Left ventricle myocardium inferior (tissue), 1 donor: ENCODE data around the gene ANKRD24. TPM values are rescaled to one million over a fixed set of nuclear protein-coding genes. Genes with fewer than 3 reads are reported as not detected.

Experiments
- DNase-seq: peaks from one replicate; pipeline ENCODE4 v3.0.0-alpha.2; 2020
- H3K27ac ChIP-seq: fragments of 200-600 bp; replicated peaks from 2 replicates; pipeline ENCODE4 v1.8.0; 2021
- H3K27me3 ChIP-seq: fragments of 200-600 bp; 2 replicates; pipeline ENCODE4 v1.8.0; 2021; ENCODE audit warnings: low read depth
- H3K36me3 ChIP-seq: fragments of 200-600 bp; 2 replicates; pipeline ENCODE4 v1.8.0; 2021
- H3K4me1 ChIP-seq: fragments of 200-600 bp; 2 replicates; pipeline ENCODE4 v1.8.0; 2021
- H3K4me3 ChIP-seq: fragments of 200-600 bp; 2 replicates; pipeline ENCODE4 v1.8.0; 2021; ENCODE audit warnings: mild to moderate bottlenecking, moderate library complexity
- H3K9me3 ChIP-seq: fragments of 200-600 bp; replicated peaks from 2 replicates; pipeline ENCODE4 v1.8.0; 2021
- CTCF ChIP-seq: fragments of 200-600 bp; IDR thresholded peaks from 2 replicates; pipeline ENCODE4 v1.8.0; 2021; ENCODE audit warnings: antibody characterized with exemption, mild to moderate bottlenecking, borderline replicate concordance
- intact Hi-C: fragments of 100-400 bp; cut with micrococcal nuclease; formaldehyde crosslinking; loops from one replicate; pipeline ENCODE4 v1.11.0; 2022
- total RNA-seq: library from RNA; stranded (reverse); fragmentation: NEBNext Ultra II Directional; extraction: Animal tissue kit (Norgen Biotek cat#: 25700); gene quantifications from one replicate; pipeline ENCODE4 v1.2.1, GENCODE V29; 2021
- donor health status: DM: no; HTN: yes; CAD: no; lungs with severe emphysema.

The ANKRD24 gene
- total RNA-seq, 1 donor from 2014 or later, result 0.22 TPM

- Histone ChIP-seq H3K9me3 (peaks cover 8% of the 10 kb centered on the region), H3K27me3 (no peaks in the 10 kb centered on the region), H3K4me1 (no peaks in the 10 kb centered on the region), H3K36me3 (peaks cover 93% of the 10 kb centered on the region), H3K4me3 (no peak overlapping the region), H3K27ac (no peak overlapping the region)
- DNase-seq, result no peak
- intact Hi-C loops, result no loop called here
- TF ChIP-seq CTCF, result no peak
These were observed 78.2 kb downstream of the ANKRD24 start for GRCh38 chr19:4260613-4261191.

GRCh38 chr19:4264812-4265211, 82.3 kb downstream of the ANKRD24 start:
- no peak for DNase-seq
- no peaks in the 10 kb centered on the region for H3K4me1 ChIP-seq
- H3K4me3 ChIP-seq, result no peak overlapping the region
- intact Hi-C loops, result no loop called here
- no peaks in the 10 kb centered on the region for H3K27me3 ChIP-seq
- no peak for TF ChIP-seq CTCF
- H3K36me3 ChIP-seq, result peaks cover 92% of the 10 kb centered on the region
- no peak overlapping the region for H3K27ac ChIP-seq
- no peaks in the 10 kb centered on the region for H3K9me3 ChIP-seq

GRCh38 chr19:4266253-4267000, 83.9 kb downstream of the ANKRD24 start:
- Histone ChIP-seq H3K27me3 (no peaks in the 10 kb centered on the region), H3K4me1 (no peaks in the 10 kb centered on the region), H3K4me3 (no peak overlapping the region), H3K36me3 (peaks cover 93% of the 10 kb centered on the region), H3K9me3 (no peaks in the 10 kb centered on the region), H3K27ac (no peak overlapping the region)
- DNase-seq, result no peak
- TF ChIP-seq CTCF, result no peak
- intact Hi-C loops, result no loop called here

GRCh38 chr19:4267101-4267900, 84.8 kb downstream of the ANKRD24 start:
- Histone ChIP-seq H3K27me3 (no peaks in the 10 kb centered on the region), H3K4me3 (no peak overlapping the region), H3K4me1 (no peaks in the 10 kb centered on the region), H3K9me3 (peaks cover 8% of the 10 kb centered on the region), H3K27ac (no peak overlapping the region), H3K36me3 (peaks cover 93% of the 10 kb centered on the region)
- peak; percentile 90 for TF ChIP-seq CTCF
- DNase-seq, result peak; percentile 42
- intact Hi-C loops, result no loop called here

- no peak overlapping the region for H3K27ac ChIP-seq
- no peaks in the 10 kb centered on the region for H3K27me3 ChIP-seq
- no peaks in the 10 kb centered on the region for H3K4me1 ChIP-seq
- DNase-seq, result no peak
- peak; percentile 27 for TF ChIP-seq CTCF
- peaks cover 89% of the 10 kb centered on the region for H3K36me3 ChIP-seq
- peaks cover 9% of the 10 kb centered on the region for H3K9me3 ChIP-seq
- H3K4me3 ChIP-seq, result no peak overlapping the region
- intact Hi-C loops, result no loop called here
These were observed 85.7 kb downstream of the ANKRD24 start for GRCh38 chr19:4267901-4268815.
